Cardiac muscle cell (in vitro differentiated cells and primary cell): ENCODE data around the gene HSD17B7. TPM values are rescaled to one million over a fixed set of nuclear protein-coding genes. Genes with fewer than 3 reads are reported as not detected.

Experiments used
- DNase-seq, 2 donors: peaks; one replicate each; pipeline versions ENCODE4 v3.0.0 to v3.0.0-alpha.2; 2010 to 2017; ENCODE audit warnings: low read depth in 1 of 2, low spot score in 1 of 2
- H3K27ac ChIP-seq: fragments of 200-600 bp; sonication (generic); 2 replicates; pipeline ENCODE4 v1.5.1; 2016
- H3K27me3 ChIP-seq: fragments of 200-600 bp; sonication (generic); 2 replicates; pipeline ENCODE4 v1.6.0; 2016; ENCODE audit warnings: control low read depth
- H3K36me3 ChIP-seq: fragments of 200-600 bp; sonication (generic); 2 replicates; pipeline ENCODE4 v1.5.1; 2016; ENCODE audit warnings: control low read depth
- H3K4me1 ChIP-seq: fragments of 200-600 bp; sonication (generic); 2 replicates; pipeline ENCODE4 v1.8.1; 2017; ENCODE audit warnings: low read depth, mild to moderate bottlenecking, mixed run types
- H3K4me3 ChIP-seq: fragments of 200-600 bp; sonication (generic); 2 replicates; pipeline ENCODE4 v1.5.1; 2016; ENCODE audit warnings: mild to moderate bottlenecking
- H3K9me3 ChIP-seq: fragments of 200-600 bp; sonication (generic); 2 replicates; pipeline ENCODE4 v1.5.1; 2017; ENCODE audit warnings: low read depth, mild to moderate bottlenecking, control low read depth
- CTCF ChIP-seq: IDR thresholded peaks from 2 replicates; pipeline ENCODE4 v1.5.1; 2012; ENCODE audit warnings: low read depth, mild to moderate bottlenecking, low read length
- polyA plus RNA-seq: library from polyadenylated mRNA; unstranded; fragments of >200 nt; fragmentation: Nextera tagmentation; extraction: Ambion mirVana; gene quantifications from 2 replicates; pipeline ENCODE4 v1.2.1, GENCODE V29; 2016
- total RNA-seq: library from RNA; depleted of rRNA; stranded (reverse); fragments of >200 nt; gene quantifications from 2 replicates; pipeline ENCODE4 v1.2.3, GENCODE V29; 2016

HSD17B7 gene
- total and polyA plus RNA-seq, 2 experiments from 2014 or later: 12.7 to 48.7 TPM

DNA sequence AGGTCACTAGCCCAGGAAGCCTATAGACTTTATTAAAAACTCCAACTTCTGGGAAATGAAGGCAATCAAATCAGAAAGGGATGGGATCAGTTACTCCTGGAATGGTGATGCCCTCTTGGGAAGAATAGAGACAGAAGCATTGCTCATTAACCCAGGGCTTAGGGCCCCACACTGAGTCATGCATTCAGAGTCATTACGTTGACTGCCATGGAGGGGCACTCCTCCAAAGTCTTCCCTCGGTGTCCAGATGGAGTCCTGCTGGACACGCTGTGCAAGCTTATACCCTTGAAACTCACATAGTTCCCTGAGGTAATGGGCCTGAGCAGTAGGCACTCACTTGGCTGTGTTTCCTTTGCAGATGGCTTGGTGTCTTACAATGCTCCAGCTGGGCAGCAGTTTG is 35.2 kb upstream of the HSD17B7 start:
- Histone ChIP-seq H3K36me3 (no peaks in the 10 kb centered on the region), H3K27ac (no peak overlapping the region), H3K27me3 (no peaks in the 10 kb centered on the region), H3K4me1 (no peaks in the 10 kb centered on the region), H3K4me3 (no peak overlapping the region), H3K9me3 (no peaks in the 10 kb centered on the region)
- TF ChIP-seq CTCF: no peak
- no peak for DNase-seq

GRCh38 chr1:162756523-162756922 is 34.0 kb upstream of the HSD17B7 start:
- Histone ChIP-seq H3K4me3 (no peak overlapping the region), H3K9me3 (no peaks in the 10 kb centered on the region), H3K27me3 (no peaks in the 10 kb centered on the region), H3K4me1 (no peaks in the 10 kb centered on the region), H3K36me3 (no peaks in the 10 kb centered on the region), H3K27ac (no peak overlapping the region)
- no peak for TF ChIP-seq CTCF
- peak in 1 of 2 donors; percentile 7 for DNase-seq

DNA sequence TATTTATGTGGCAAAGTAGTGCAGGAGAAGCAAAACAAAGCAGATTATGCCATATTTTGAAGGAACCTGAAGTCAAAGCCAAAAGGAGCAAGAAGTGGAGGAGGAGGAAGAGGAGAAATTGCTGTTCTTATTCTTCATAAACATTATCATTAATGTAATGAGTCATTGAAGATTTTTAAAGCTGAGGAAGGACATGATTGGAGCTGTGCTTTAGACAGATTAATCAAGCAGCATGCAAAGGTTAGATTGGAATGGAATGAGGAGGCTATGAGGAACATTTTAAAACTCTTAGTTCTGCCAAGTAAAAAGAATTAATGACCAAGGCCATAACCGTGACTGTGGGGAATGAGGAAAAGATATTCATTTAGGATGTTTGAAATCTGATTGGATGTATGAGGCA is 33.0 kb upstream of the HSD17B7 start:
- Histone ChIP-seq H3K36me3 (no peaks in the 10 kb centered on the region), H3K27me3 (no peaks in the 10 kb centered on the region), H3K9me3 (no peaks in the 10 kb centered on the region), H3K4me3 (no peak overlapping the region), H3K4me1 (no peaks in the 10 kb centered on the region), H3K27ac (no peak overlapping the region)
- no peak for TF ChIP-seq CTCF
- DNase-seq: peak in 1 of 2 donors; percentile 6

DNA sequence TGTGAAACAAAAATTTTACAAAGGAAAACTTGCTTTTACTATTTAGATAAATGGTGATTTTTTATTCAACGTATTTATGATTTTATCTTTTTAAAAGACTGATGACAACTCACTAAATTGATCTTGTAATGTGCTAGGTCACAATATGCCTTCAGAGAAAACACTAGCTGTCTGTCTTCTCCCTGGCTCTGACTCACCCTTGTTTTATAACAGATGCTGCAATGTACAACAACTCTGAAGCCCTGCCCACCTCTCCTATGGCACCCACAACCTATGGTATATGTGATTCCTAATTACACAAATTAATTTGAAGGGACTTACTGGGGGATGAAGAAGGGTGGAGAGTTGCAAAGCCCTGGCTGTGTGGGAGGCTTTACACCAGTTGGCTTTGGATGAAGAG is 24.7 kb upstream of the HSD17B7 start:
- Histone ChIP-seq H3K27ac (no peak overlapping the region), H3K9me3 (no peaks in the 10 kb centered on the region), H3K36me3 (no peaks in the 10 kb centered on the region), H3K4me3 (no peak overlapping the region), H3K4me1 (peaks cover 2% of the 10 kb centered on the region), H3K27me3 (no peaks in the 10 kb centered on the region)
- TF ChIP-seq CTCF: no peak
- no peak for DNase-seq

DNA sequence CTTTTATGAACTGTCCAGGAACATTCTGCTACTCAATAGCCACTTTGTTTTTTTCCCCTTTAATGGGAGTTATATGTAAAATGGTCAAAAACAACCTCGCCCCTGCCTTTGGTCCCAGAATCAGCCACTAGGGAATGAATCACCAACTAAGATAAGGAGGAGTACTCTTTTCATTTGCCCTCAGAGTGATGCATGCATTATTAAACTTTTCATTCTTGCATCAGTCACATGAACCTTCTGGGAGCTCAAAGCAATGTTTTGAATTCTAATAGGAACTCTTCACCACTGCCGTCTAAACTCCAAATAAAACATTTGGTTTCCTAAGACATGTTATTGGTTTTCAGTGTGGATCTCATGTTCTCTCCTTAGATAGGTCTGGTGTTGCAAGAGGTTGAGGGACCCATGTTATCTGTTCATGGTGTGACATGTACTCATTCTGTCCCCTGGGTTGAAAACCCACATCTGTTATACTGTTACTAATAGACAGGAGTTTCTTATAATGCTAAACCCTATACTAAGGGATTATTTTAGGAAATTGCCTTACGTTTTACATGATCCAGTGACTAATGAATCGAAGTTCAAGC is 17.8 kb upstream of the HSD17B7 start:
- H3K27ac ChIP-seq: no peak overlapping the region
- no peaks in the 10 kb centered on the region for H3K27me3 ChIP-seq
- H3K4me3 ChIP-seq: no peak overlapping the region
- no peaks in the 10 kb centered on the region for H3K9me3 ChIP-seq
- no peaks in the 10 kb centered on the region for H3K36me3 ChIP-seq
- DNase-seq: peak in 1 of 2 donors; percentile 47
- peaks cover 2% of the 10 kb centered on the region for H3K4me1 ChIP-seq
- no peak for TF ChIP-seq CTCF
